ENCODE results near the gene ERMAP. TPM values are rescaled to one million over a fixed set of nuclear protein-coding genes. Genes with fewer than 3 reads are reported as not detected.

ERMAP gene
- polyA plus RNA-seq, 1 experiment: 18.2 TPM

DNA sequence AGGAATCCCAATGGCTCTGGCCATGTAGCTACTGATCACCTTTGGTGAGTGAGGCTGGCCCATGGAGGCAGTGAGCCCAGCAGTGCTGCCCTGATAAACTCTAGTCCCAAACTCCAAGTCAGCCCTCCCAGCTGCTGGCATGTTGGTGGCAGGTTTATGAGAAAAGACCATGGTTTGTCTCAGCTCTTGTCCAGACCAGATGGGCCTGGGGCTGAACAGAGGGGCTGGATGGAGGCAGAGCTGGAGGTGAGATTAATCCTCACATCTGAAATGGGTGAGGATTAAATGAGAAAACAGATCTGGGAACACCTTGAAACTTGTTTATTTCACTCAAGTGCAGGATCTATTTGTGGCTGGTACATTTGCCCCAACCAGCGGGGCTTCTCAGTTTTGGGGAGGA is 28.9 kb upstream of the ERMAP start:
- no peak overlapping the region for H3K27ac ChIP-seq (ENCODE audit: low read depth, low read length)
- peaks cover 2% of the 10 kb centered on the region for H3K27me3 ChIP-seq (ENCODE audit: control insufficient read depth, insufficient read depth, low read length)
- H3K9me3 ChIP-seq (ENCODE audit: control insufficient read depth, insufficient read depth, low read length): no peaks in the 10 kb centered on the region; the same call in 1 of the 2 replicates
- ChIA-PET CTCF (interaction anchor here (0.5 to 2.8 kb wide), 3 partner anchors 10 to 286 kb away, joined by 5 to 11 read pairs (median 8); no protein-coding TSS in a partner anchor), POLR2A (interaction anchor here (0.9 kb wide), 1 partner anchor 1093 kb away, joined by 4 read pairs; no protein-coding TSS in a partner anchor)
- TF ChIP-seq, protein P1, sequence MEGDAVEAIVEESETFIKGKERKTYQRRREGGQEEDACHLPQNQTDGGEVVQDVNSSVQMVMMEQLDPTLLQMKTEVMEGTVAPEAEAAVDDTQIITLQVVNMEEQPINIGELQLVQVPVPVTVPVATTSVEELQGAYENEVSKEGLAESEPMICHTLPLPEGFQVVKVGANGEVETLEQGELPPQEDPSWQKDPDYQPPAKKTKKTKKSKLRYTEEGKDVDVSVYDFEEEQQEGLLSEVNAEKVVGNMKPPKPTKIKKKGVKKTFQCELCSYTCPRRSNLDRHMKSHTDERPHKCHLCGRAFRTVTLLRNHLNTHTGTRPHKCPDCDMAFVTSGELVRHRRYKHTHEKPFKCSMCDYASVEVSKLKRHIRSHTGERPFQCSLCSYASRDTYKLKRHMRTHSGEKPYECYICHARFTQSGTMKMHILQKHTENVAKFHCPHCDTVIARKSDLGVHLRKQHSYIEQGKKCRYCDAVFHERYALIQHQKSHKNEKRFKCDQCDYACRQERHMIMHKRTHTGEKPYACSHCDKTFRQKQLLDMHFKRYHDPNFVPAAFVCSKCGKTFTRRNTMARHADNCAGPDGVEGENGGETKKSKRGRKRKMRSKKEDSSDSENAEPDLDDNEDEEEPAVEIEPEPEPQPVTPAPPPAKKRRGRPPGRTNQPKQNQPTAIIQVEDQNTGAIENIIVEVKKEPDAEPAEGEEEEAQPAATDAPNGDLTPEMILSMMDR (IDR thresholded peaks at IDR 0.05; ENCODE audit: low read depth, low read length): no peak
- no peak overlapping the region for H3K4me3 ChIP-seq (ENCODE audit: low read depth, low read length)
- no peak for DNase-seq (ENCODE audit: low read depth, low spot score)

DNA sequence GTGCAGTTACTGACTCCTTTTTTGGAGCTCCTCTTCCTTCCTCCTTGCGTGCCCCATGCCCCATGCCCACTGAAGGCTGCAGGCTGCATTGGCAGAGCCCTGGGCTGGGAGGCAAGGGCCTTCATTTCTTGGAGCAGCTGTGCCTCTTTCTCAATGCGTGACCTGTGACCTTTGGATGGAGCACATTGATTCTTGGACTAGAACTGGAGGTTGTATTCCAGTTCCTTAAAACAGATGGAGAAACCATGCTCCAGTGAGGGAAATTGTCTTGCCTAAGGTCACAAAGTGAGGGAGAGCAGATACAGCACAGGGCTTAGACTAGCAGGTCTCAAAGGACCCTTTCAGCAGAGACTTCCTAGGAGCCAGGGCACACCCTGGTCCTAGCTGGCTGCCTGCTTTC is 23.1 kb upstream of the ERMAP start:
- H3K27me3 ChIP-seq (ENCODE audit: control insufficient read depth, insufficient read depth, low read length): peaks cover 15% of the 10 kb centered on the region
- H3K4me3 ChIP-seq (ENCODE audit: low read depth, low read length): no peak overlapping the region
- ChIA-PET CTCF (interaction anchor here (1.1 to 1.6 kb wide), 2 partner anchors 14 to 16 kb away, joined by 3 to 5 read pairs; no protein-coding TSS in a partner anchor), POLR2A (no interaction called here)
- no peak for DNase-seq (ENCODE audit: low read depth, low spot score)
- no peak overlapping the region for H3K27ac ChIP-seq (ENCODE audit: low read depth, low read length)
- TF ChIP-seq, protein P1 (IDR thresholded peaks at IDR 0.05; ENCODE audit: low read depth, low read length): no peak
- H3K9me3 ChIP-seq (ENCODE audit: control insufficient read depth, insufficient read depth, low read length): no peaks in the 10 kb centered on the region

DNA sequence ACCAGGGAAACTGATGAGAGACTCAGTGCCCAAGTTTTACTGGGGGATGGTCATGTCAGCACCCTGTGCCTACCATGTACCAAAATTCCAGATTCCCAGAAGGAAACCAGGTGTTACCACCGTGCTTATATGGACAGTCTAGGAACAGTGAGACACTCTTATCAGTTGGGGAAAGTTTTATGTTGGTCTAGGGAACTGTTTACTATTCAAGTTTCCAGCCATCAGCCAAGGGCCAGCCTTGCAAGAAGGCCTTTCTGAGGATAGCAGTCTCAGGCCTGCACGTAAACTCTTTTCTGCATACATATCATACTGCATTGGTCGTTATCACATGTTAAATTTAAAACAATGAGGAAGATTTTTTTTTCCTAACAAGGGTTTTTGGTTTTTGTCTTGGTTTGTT is 19.5 kb upstream of the ERMAP start:
- ChIA-PET CTCF (no interaction called here), POLR2A (no interaction called here)

DNA sequence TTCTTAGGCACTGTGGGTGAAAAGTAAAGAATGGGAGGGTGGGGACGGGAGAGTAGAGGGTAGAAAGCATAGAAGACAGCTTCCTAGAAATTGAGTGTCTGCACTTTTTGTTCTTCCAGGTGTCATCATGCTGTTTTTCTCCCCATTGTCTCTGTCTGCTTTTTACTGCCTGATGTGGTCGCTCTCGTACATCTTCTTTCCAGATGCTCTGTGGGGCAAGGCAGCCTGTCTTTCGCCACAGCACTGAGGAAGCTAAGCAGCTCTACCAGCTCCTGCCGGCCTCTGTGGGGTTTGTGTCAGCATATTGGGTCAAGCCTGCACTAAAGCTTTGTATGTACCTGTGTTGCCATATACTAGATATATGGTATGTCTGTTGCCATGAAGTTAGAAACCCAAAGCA is 18.9 kb upstream of the ERMAP start:
- Histone ChIP-seq H3K4me3 (ENCODE audit: low read depth, low read length) (no peak overlapping the region), H3K27ac (ENCODE audit: low read depth, low read length) (no peak overlapping the region), H3K27me3 (ENCODE audit: control insufficient read depth, insufficient read depth, low read length) (peaks cover 18% of the 10 kb centered on the region), H3K9me3 (ENCODE audit: control insufficient read depth, insufficient read depth, low read length) (no peaks in the 10 kb centered on the region)
- DNase-seq (ENCODE audit: low read depth, low spot score): no peak
- CTCF ChIA-PET: no interaction called here
- POLR2A ChIA-PET: no interaction called here
- TF ChIP-seq, protein P1 (IDR thresholded peaks at IDR 0.05; ENCODE audit: low read depth, low read length): no peak

More for the DNA sequence above, 19.5 kb upstream of the ERMAP start:
- Histone ChIP-seq H3K27me3 (ENCODE audit: control insufficient read depth, insufficient read depth, low read length) (peaks cover 18% of the 10 kb centered on the region), H3K4me3 (ENCODE audit: low read depth, low read length) (no peak overlapping the region), H3K27ac (ENCODE audit: low read depth, low read length) (no peak overlapping the region), H3K9me3 (ENCODE audit: control insufficient read depth, insufficient read depth, low read length) (no peaks in the 10 kb centered on the region)
- TF ChIP-seq, protein P1 (IDR thresholded peaks at IDR 0.05; ENCODE audit: low read depth, low read length): no peak
- DNase-seq (ENCODE audit: low read depth, low spot score): no peak

DNA sequence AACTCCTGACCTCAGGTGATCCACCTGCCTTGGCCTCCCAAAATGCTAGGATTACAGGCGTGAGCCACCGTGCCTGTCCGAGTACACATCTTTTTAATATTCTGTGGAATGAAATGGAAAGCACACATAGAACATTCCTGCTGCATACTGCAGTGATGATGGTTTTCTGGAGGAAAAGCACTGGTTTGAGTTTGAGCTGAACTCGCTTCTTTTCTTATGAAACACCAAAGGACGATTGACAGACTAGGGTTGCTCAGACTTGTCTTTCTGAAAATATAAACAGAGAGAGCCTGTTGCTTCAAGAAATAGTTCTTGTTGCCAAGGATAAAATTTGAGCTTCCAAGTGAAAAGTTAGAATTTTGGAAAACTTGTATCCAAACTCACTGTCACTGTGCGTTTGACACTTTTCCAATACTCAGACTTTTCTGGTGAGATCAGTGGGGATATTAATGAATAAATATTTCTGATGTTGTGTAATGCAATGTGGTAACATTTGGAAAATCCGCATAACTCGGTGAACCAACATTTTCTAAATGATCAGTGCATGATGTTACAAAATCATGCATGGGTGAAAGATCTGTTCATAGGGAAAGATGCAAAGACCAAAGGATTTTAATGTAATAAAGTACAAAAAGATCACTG is 15.0 kb upstream of the ERMAP start:
- Histone ChIP-seq H3K27me3 (ENCODE audit: control insufficient read depth, insufficient read depth, low read length) (peaks cover 12% of the 10 kb centered on the region), H3K4me3 (ENCODE audit: low read depth, low read length) (no peak overlapping the region), H3K9me3 (ENCODE audit: control insufficient read depth, insufficient read depth, low read length) (no peaks in the 10 kb centered on the region; the same call in 1 of the 2 replicates), H3K27ac (ENCODE audit: low read depth, low read length) (no peak overlapping the region)
- ChIA-PET CTCF (interaction anchor here (1.4 kb wide), 3 partner anchors 24 to 272 kb away, joined by 4 to 6 read pairs (median 5); partner anchors contain the start of gene ZNF691), POLR2A (no interaction called here)
- TF ChIP-seq, protein P1 (IDR thresholded peaks at IDR 0.05; ENCODE audit: low read depth, low read length): no peak
- DNase-seq (ENCODE audit: low read depth, low spot score): no peak
